Left cardiac atrium (tissue), 4 donors: ENCODE results near the gene ATG10. TPM values are rescaled to one million over a fixed set of nuclear protein-coding genes. Genes with fewer than 3 reads are reported as not detected.
"Not testable (repeated sequence)": the region's sequence is repeated elsewhere in the genome, so short reads cannot be mapped to it uniquely, and the experiment has no call there.

ENCODE experiments used
- ATAC-seq, 2 donors: fragments of 200-7000 bp; cut with Tn5 transposase; one replicate each; pipeline ENCODE4 v1.9.1; 2020; ENCODE audit warnings: mild to moderate bottlenecking in 2 of 2, moderate library complexity in 2 of 2
- DNase-seq: peaks from one replicate; pipeline ENCODE4 v3.0.0-alpha.2; 2020
- intact Hi-C, 2 donors: fragments of 100-400 bp; cut with DNase I; formaldehyde crosslinking; loops; one replicate each; pipeline versions ENCODE4 v1.14.1 to v1.15.1; 2022 to 2023
- total RNA-seq, 2 donors: library from RNA; stranded (reverse); fragmentation: NEBNext Ultra II Directional; extraction: Animal tissue kit (Norgen Biotek cat#: 25700); gene quantifications; one replicate each; pipeline ENCODE4 v1.2.1, GENCODE V29; 2021
- donor health status: DM: no; HTN: yes; CAD: no.
- donor health status: DM: no; HTN: yes; CAD: no; lungs with severe emphysema.
- donor health status: DM: yes; HTN: yes; CAD: no.
- donor health status: Dilated cardiomyopathy.

ATG10 gene
- total RNA-seq, 2 donors from 2014 or later: 5.1 to 6.2 TPM

- DNase-seq, ATAC-seq, intact Hi-C loops: not testable (repeated sequence)
Measured at GRCh38 chr5:82042894-82043293, 71.1 kb downstream of the ATG10 start.

GRCh38 chr5:82044010-82044409, 72.2 kb downstream of the ATG10 start:
- DNase-seq (no peak), ATAC-seq (no peak)
- intact Hi-C loops: no loop called here

- ATAC-seq (peak; percentile 50 to 85), DNase-seq (no peak)
- intact Hi-C loops: no loop called here
Measured at GRCh38 chr5:82045554-82046275, 73.9 kb downstream of the ATG10 start.

- DNase-seq (no peak), ATAC-seq (peak; percentile 50 to 81)
- intact Hi-C loops: no loop called here
Measured at GRCh38 chr5:82046276-82046647, 74.4 kb downstream of the ATG10 start.

GRCh38 chr5:82050955-82051354, 79.1 kb downstream of the ATG10 start:
- no peak for DNase-seq
- intact Hi-C loops: no loop called here
- ATAC-seq: no peak

- intact Hi-C loops: no loop called here
- DNase-seq (no peak), ATAC-seq (no peak)
Measured at GRCh38 chr5:82054004-82054710, 82.3 kb downstream of the ATG10 start.

- ATAC-seq: no peak
- no peak for DNase-seq
- intact Hi-C loops: no loop called here
Measured at GRCh38 chr5:82057051-82057450, 85.2 kb downstream of the ATG10 start.

- DNase-seq (no peak), ATAC-seq (no peak)
- intact Hi-C loops: no loop called here
Measured at GRCh38 chr5:82058710-82059109, 86.9 kb downstream of the ATG10 start.

GRCh38 chr5:82066791-82067190, 95.0 kb downstream of the ATG10 start:
- DNase-seq (no peak), ATAC-seq (no peak)
- intact Hi-C loops: no loop called here

GRCh38 chr5:82068042-82068441, 96.2 kb downstream of the ATG10 start:
- DNase-seq, intact Hi-C loops, ATAC-seq: not testable (repeated sequence)

GRCh38 chr5:82068723-82069122, 96.9 kb downstream of the ATG10 start:
- DNase-seq: no peak
- intact Hi-C loops: no loop called here
- ATAC-seq: no peak

- DNase-seq (no peak), ATAC-seq (no peak)
- intact Hi-C loops: no loop called here
Measured at GRCh38 chr5:82072138-82072537, 100.3 kb downstream of the ATG10 start.

GRCh38 chr5:82073179-82073578, 101.4 kb downstream of the ATG10 start:
- intact Hi-C loops: no loop called here
- DNase-seq (no peak), ATAC-seq (no peak)

- intact Hi-C loops: no loop called here
- ATAC-seq: no peak
- DNase-seq: no peak
Measured at GRCh38 chr5:82074950-82075349, 103.1 kb downstream of the ATG10 start.

GRCh38 chr5:82077496-82077895, 105.7 kb downstream of the ATG10 start:
- intact Hi-C loops: no loop called here
- ATAC-seq: no peak
- no peak for DNase-seq

GRCh38 chr5:82091617-82092016, 119.8 kb downstream of the ATG10 start:
- ATAC-seq: no peak
- DNase-seq: no peak
- intact Hi-C loops: no loop called here

GRCh38 chr5:82095536-82095935, 123.7 kb downstream of the ATG10 start:
- intact Hi-C loops: no loop called here
- no peak for ATAC-seq
- no peak for DNase-seq

GRCh38 chr5:82096249-82096648, 124.4 kb downstream of the ATG10 start:
- no peak for DNase-seq
- no peak for ATAC-seq
- intact Hi-C loops: no loop called here

GRCh38 chr5:82100303-82101077, 128.7 kb downstream of the ATG10 start:
- no peak for ATAC-seq
- intact Hi-C loops: no loop called here
- DNase-seq: no peak

- DNase-seq (no peak), ATAC-seq (no peak)
- intact Hi-C loops: no loop called here
Measured at GRCh38 chr5:82104872-82105271, 133.0 kb downstream of the ATG10 start.
